Esophagus (tissue), 2 donors: ENCODE data around the gene RAP2A. TPM values are rescaled to one million over a fixed set of nuclear protein-coding genes. Genes with fewer than 3 reads are reported as not detected.

ENCODE experiments used
- H3K27ac ChIP-seq, 2 donors: one replicate each; pipeline ENCODE4 v1.5.1; 2013; ENCODE audit warnings: low read depth in 2 of 2, mild to moderate bottlenecking in 2 of 2, inconsistent platforms in 1 of 2, low read length in 1 of 2, moderate library complexity in 1 of 2
- H3K27me3 ChIP-seq, 2 donors: one replicate each; pipeline ENCODE4 v1.6.1; 2013; ENCODE audit warnings: low read length in 2 of 2, control low read depth in 1 of 2, mild to moderate bottlenecking in 1 of 2; ENCODE audit not compliant: insufficient read depth in 2 of 2, control insufficient read depth in 1 of 2
- H3K36me3 ChIP-seq, 2 donors: one replicate each; pipeline ENCODE4 v1.6.1; 2013; ENCODE audit warnings: low read length in 1 of 2; ENCODE audit not compliant: control insufficient read depth in 2 of 2, insufficient read depth in 2 of 2
- H3K4me1 ChIP-seq, 2 donors: one replicate each; pipeline ENCODE4 v1.6.1; 2013; ENCODE audit warnings: low read length in 1 of 2; ENCODE audit not compliant: control insufficient read depth in 2 of 2, insufficient read depth in 2 of 2
- H3K4me3 ChIP-seq, 2 donors: one replicate each; pipeline ENCODE4 v1.5.1; 2013; ENCODE audit warnings: low read length in 2 of 2, mild to moderate bottlenecking in 2 of 2, low read depth in 1 of 2, moderate library complexity in 1 of 2
- H3K9me3 ChIP-seq, 2 donors: one replicate each; pipeline ENCODE4 v1.6.1; 2013; ENCODE audit warnings: mild to moderate bottlenecking in 2 of 2, low read depth in 1 of 2, low read length in 1 of 2, moderate library complexity in 1 of 2; ENCODE audit not compliant: control insufficient read depth in 2 of 2, insufficient read depth in 1 of 2
- WGBS, 2 donors: extraction: QIAGEN DNeasy Blood & Tissue Kit; methylation state at CpG; one replicate each; pipeline ENCODE4 v1.1.7; 2013; 5-methylcytosine and 5-hydroxymethylcytosine counted together
- polyA plus RNA-seq, 2 donors: library from polyadenylated mRNA; stranded (reverse); fragments of 200-250 nt; gene quantifications; one replicate each; pipeline ENCODE4 v1.2.3, GENCODE V29; 2013
- donor health status: healthy with polysubstance abuse.
- donor health status: Bipolar disorder and iron deficiency.

RAP2A gene
- polyA plus RNA-seq, 2 donors, result 7.4 to 12.5 TPM

DNA sequence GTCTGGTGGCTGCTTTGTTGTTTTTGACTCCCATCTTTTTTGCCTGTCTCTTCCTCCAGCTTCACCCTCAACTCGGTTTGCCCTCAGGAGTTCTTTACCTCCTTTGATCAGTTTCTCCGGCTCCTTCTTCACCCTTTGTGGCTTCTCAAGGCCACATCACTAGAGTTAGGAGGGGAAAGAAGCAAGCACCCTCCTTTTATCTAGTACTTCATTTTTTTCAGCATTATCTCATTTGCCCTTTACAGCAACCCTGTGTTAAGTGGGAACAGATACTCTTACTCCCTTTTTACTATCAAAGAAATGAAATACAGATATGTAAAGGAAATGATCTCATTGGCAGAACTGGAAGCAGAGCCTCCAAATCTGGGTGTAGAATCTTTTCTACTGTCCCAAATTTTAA lies 26.9 kb downstream of the RAP2A start:
- no peak overlapping the region for H3K27ac ChIP-seq
- peaks cover 5 to 7% of the 10 kb centered on the region in 2 donors for H3K36me3 ChIP-seq
- no peaks in the 10 kb centered on the region for H3K27me3 ChIP-seq
- H3K9me3 ChIP-seq, result no peaks in the 10 kb centered on the region
- 78 to 82% methylated on average over 2 of the region's 2 CpGs for WGBS, 2 donors
- H3K4me3 ChIP-seq, result no peak overlapping the region
- peaks cover 0 to 2% of the 10 kb centered on the region in 2 donors for H3K4me1 ChIP-seq

GRCh38 chr13:97464561-97464960 lies 30.6 kb downstream of the RAP2A start:
- WGBS, 2 donors, result 81 to 85% methylated on average over 3 of the region's 3 CpGs

GRCh38 chr13:97466722-97467121 lies 32.8 kb downstream of the RAP2A start:
- no peaks in the 10 kb centered on the region for H3K27me3 ChIP-seq
- H3K4me3 ChIP-seq, result no peak overlapping the region
- H3K27ac ChIP-seq, result no peak overlapping the region
- no peaks in the 10 kb centered on the region for H3K4me1 ChIP-seq
- H3K9me3 ChIP-seq, result no peaks in the 10 kb centered on the region
- WGBS, 2 donors, result 75 to 87% methylated on average over 3 of the region's 3 CpGs
- peaks cover 7 to 8% of the 10 kb centered on the region in 2 donors for H3K36me3 ChIP-seq

More at GRCh38 chr13:97464561-97464960, 30.6 kb downstream of the RAP2A start:
- Histone ChIP-seq H3K36me3 (peaks cover 7 to 8% of the 10 kb centered on the region in 2 donors), H3K27me3 (no peaks in the 10 kb centered on the region), H3K4me3 (no peak overlapping the region), H3K9me3 (no peaks in the 10 kb centered on the region), H3K27ac (no peak overlapping the region), H3K4me1 (peaks cover 0 to 2% of the 10 kb centered on the region in 2 donors)

DNA sequence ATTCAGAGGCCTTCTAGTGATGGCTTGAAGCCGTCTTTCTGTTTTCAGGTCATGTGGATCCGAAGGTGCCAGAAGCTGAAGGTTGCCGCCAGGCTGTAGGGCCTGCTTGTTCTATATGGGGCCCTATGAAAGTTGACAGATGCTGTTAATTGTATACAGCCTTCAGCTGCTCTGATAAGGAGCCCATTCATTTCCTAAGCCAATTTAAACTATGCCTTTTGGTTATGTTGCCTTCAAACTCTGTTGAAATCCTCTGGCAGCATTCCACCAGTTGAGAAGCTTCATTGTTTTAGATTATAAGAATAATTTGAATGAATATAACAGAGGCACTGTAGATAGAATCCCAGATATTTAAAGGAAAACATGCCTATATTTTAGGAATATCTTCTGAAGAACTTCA lies 34.4 kb downstream of the RAP2A start:
- 81 to 84% methylated on average over 3 of the region's 3 CpGs for WGBS, 2 donors
- no peak overlapping the region for H3K4me3 ChIP-seq

GRCh38 chr13:97471711-97472110 lies 37.7 kb downstream of the RAP2A start:
- no peaks in the 10 kb centered on the region for H3K4me1 ChIP-seq
- WGBS, 2 donors, result 27 to 59% methylated on average over 1 of the region's 1 CpG
- H3K27me3 ChIP-seq, result no peaks in the 10 kb centered on the region
- peaks cover 0 to 2% of the 10 kb centered on the region in 2 donors for H3K36me3 ChIP-seq
- H3K9me3 ChIP-seq, result no peaks in the 10 kb centered on the region
- H3K27ac ChIP-seq, result no peak overlapping the region
- H3K4me3 ChIP-seq, result no peak overlapping the region

More for the DNA sequence above, 34.4 kb downstream of the RAP2A start:
- no peaks in the 10 kb centered on the region for H3K9me3 ChIP-seq
- H3K36me3 ChIP-seq, result peaks cover 7 to 8% of the 10 kb centered on the region in 2 donors
- no peaks in the 10 kb centered on the region for H3K4me1 ChIP-seq
- no peak overlapping the region for H3K27ac ChIP-seq
- no peaks in the 10 kb centered on the region for H3K27me3 ChIP-seq

- 60 to 71% methylated on average over 6 of the region's 6 CpGs for WGBS, 2 donors
- H3K36me3 ChIP-seq, result no peaks in the 10 kb centered on the region
- no peak overlapping the region for H3K27ac ChIP-seq
- no peaks in the 10 kb centered on the region for H3K4me1 ChIP-seq
- no peaks in the 10 kb centered on the region for H3K9me3 ChIP-seq
- H3K4me3 ChIP-seq, result no peak overlapping the region
- H3K27me3 ChIP-seq, result no peaks in the 10 kb centered on the region
Measured at GRCh38 chr13:97474349-97474980, 40.5 kb downstream of the RAP2A start.

GRCh38 chr13:97475011-97475410 lies 41.0 kb downstream of the RAP2A start:
- Histone ChIP-seq H3K4me1 (no peaks in the 10 kb centered on the region), H3K27ac (peak overlapping the region in 1 of 2 donors; percentile 22), H3K9me3 (no peaks in the 10 kb centered on the region), H3K4me3 (no peak overlapping the region), H3K27me3 (no peaks in the 10 kb centered on the region), H3K36me3 (no peaks in the 10 kb centered on the region)
- 66 to 68% methylated on average over 4 of the region's 4 CpGs for WGBS, 2 donors

- no peak overlapping the region for H3K27ac ChIP-seq
- no peaks in the 10 kb centered on the region for H3K36me3 ChIP-seq
- H3K4me3 ChIP-seq, result no peak overlapping the region
- H3K4me1 ChIP-seq, result no peaks in the 10 kb centered on the region
- H3K9me3 ChIP-seq, result no peaks in the 10 kb centered on the region
- H3K27me3 ChIP-seq, result no peaks in the 10 kb centered on the region
Measured at GRCh38 chr13:97477844-97478243, 43.9 kb downstream of the RAP2A start.

DNA sequence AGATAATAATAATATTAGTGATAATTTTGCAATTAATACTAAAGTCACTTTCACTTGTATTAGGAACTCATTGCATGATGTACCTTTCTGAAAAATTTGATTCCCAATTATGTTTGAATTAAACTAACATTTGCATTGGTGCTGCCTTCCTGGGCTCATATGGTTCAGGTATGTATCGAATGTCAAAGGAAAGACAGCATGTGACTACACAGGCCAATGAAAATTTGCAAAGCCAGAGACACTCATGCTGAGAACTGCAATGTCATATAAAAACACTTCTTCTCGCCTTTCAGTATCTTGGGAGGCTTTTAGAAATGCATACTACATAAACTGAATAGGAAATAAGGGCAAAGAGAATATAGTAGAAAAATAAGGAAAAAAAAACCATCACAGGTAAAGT lies 44.3 kb downstream of the RAP2A start:
- Histone ChIP-seq H3K36me3 (no peaks in the 10 kb centered on the region), H3K4me1 (no peaks in the 10 kb centered on the region), H3K27me3 (no peaks in the 10 kb centered on the region), H3K9me3 (no peaks in the 10 kb centered on the region), H3K27ac (no peak overlapping the region), H3K4me3 (no peak overlapping the region)
- WGBS, 2 donors, result 81 to 84% methylated on average over 2 of the region's 2 CpGs

GRCh38 chr13:97483465-97483864 lies 49.5 kb downstream of the RAP2A start:
- Histone ChIP-seq H3K36me3 (no peaks in the 10 kb centered on the region), H3K9me3 (no peaks in the 10 kb centered on the region), H3K27ac (no peak overlapping the region), H3K27me3 (no peaks in the 10 kb centered on the region), H3K4me1 (no peaks in the 10 kb centered on the region), H3K4me3 (no peak overlapping the region)
- 93 to 96% methylated on average over 1 of the region's 1 CpG for WGBS, 2 donors
